GM21515 (cell line): ENCODE measurements around the gene TSSK2.

Source experiments
- ATAC-seq: cut with Tn5 transposase; IDR thresholded peaks from one replicate; pipeline ENCODE4 v1.9.1; 2021; ENCODE audit not compliant: unreplicated experiment

Gene TSSK2

GRCh38 chr22:19122752-19123492 is 8.2 kb upstream of the TSSK2 start:
- no peak for ATAC-seq

- ATAC-seq = no peak
Observed at GRCh38 chr22:19123936-19124335, 7.2 kb upstream of the TSSK2 start.

DNA sequence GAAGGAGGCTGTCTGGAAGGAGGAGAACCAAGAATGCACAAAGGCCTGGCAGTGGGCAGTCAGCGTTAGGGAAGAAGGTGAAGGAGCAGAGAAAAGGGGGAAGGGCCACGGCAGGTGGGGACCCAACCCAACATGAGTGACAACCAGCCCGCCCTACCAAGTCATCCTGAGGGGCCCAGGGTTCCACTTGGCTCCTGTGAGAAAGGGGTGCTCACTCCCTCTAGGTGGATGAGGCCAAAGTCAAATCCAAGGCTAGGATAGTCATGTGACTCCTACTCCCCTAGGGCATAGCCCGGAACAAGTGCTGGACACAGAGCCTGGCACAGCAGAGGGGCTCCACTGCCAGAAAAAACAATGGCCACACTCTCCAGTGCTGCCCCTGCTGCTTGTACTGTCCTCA is 6.7 kb upstream of the TSSK2 start:
- no peak for ATAC-seq

- no peak for ATAC-seq
Observed at GRCh38 chr22:19125011-19125410, 6.1 kb upstream of the TSSK2 start.

DNA sequence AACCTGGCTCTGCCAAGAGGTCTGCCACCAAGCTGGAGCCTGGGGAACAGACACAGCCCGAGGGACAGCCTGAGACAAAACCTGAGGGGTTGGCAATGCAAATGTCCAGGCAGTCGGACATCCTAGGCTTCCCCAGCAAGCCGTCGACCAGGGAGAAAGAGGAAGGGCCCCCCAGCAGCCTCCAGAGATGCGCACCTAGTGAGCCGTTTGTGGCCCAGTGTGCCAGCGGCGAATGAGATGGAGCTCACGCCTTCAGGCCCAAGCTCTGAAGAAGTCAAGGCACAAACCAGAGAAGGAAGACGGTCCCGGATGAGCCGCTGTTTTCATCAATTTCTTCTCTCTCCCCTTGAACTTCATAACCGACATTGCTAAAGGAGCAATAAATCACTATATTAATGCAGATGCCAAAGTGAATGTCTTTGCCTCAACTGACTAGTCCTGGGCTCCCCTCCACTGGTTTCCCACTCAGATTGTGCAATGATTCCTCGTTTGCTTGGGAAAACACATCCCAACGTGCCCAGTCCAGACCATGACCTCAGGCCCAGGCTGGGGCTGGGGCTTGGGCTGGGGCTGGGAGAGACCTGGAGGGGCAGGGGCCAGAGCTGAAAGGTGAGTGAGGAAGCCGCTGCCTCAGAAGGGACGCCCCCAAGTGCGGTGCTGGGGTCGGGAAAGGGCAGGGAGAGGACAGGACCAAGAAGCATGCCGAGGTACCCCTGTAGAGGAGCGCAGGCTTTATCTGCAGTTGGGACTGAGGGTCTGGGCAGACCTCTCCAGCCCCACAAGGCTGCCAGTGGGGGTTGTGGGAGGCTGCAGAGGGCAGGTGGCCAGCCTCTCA is 5.4 kb upstream of the TSSK2 start:
- ATAC-seq = no peak

DNA sequence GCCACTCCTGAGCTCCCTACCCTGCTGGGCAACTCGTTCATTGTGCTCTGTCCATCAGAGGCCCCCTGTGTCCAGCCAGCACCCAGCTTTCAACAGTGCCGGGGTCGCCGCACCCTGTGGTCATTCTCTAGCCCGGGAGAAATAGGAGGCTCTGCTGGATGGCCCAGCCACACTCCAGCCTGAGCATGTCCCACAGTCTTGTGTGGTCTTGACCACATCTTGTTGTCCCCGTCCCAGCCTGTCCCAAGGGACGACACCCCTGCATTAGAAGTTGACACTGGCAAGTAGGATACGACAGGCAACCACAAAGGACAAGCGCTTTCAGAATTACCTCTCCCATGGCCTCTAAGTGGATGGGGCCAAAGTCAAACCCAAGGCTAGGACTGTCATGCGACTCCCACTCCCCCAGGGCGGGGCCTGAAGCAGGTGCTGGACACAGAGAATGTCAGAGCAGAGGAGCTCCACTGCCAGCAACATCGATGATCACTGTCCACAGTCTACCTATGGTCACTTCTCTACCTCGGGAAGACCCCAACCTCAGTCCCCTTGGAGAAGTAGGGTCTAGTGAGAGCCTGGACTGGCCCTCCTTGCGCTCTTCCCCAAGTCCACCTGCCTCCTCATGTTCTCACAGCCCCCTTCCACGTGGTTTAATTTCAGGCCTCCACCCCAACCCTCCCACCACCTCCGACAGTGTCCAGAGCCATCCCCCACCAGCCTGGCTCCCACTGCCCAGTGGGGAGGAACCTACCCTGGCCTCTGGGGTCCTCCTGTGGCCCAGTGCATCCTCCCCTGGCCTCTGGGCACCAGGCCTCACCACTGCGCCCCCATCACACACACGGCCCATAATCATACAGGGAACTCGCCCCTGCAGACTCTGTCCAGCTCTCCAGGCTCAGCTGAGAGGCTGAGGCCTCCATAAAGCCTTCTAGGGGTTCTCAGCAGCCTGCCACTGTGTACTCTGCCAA is 4.5 kb upstream of the TSSK2 start:
- ATAC-seq = no peak

DNA sequence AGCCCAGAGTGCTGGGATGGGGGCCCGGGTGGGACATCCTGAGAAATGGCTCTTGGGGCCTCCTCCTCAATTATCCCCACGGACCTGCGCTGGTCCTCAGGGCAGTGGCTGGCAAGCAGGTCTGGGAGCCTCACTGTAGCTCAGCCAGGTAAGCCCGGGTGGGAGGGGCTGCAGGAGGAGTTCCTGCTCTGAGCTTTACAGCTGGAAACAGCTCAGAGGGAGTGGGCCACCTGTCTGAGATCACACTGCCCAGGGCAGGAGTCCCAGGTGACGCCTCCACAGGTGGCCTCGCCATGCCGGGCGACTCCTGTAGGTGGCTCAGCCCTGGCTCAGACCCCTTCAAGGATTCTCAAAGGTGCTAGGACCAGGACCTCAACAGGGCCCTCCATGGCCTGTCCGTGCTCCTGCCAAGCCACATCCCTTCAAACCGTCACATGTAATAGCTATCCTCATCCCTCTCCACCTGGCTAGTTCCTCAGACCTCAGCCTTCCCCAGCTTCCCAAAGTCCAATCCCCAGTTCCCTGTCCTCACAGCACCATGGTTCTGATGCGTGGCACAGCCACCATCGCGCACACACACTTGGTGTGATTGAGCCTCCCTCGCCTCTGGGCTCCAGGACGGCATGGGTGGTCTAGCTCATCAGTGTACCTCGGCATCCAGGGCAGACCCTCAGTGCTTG is 3.6 kb upstream of the TSSK2 start:
- ATAC-seq = no peak

- no peak for ATAC-seq
Observed at GRCh38 chr22:19128009-19128401, 3.1 kb upstream of the TSSK2 start.

GRCh38 chr22:19128946-19129727 is 2.0 kb upstream of the TSSK2 start:
- no peak for ATAC-seq

- ATAC-seq = no peak
Observed at GRCh38 chr22:19129871-19130270, 1.2 kb upstream of the TSSK2 start.

DNA sequence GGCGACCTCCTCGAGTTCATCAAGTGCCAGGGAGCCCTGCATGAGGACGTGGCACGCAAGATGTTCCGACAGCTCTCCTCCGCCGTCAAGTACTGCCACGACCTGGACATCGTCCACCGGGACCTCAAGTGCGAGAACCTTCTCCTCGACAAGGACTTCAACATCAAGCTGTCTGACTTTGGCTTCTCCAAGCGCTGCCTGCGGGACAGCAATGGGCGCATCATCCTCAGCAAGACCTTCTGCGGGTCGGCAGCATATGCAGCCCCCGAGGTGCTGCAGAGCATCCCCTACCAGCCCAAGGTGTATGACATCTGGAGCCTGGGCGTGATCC is 542 bp downstream of the TSSK2 start:
- no peak for ATAC-seq

- ATAC-seq = no peak
Observed at GRCh38 chr22:19132153-19132552, 1.0 kb downstream of the TSSK2 start.

- ATAC-seq = no peak
Observed at GRCh38 chr22:19132693-19133400, 1.7 kb downstream of the TSSK2 start.

- ATAC-seq = no peak
Observed at GRCh38 chr22:19133561-19133960, 2.5 kb downstream of the TSSK2 start.

DNA sequence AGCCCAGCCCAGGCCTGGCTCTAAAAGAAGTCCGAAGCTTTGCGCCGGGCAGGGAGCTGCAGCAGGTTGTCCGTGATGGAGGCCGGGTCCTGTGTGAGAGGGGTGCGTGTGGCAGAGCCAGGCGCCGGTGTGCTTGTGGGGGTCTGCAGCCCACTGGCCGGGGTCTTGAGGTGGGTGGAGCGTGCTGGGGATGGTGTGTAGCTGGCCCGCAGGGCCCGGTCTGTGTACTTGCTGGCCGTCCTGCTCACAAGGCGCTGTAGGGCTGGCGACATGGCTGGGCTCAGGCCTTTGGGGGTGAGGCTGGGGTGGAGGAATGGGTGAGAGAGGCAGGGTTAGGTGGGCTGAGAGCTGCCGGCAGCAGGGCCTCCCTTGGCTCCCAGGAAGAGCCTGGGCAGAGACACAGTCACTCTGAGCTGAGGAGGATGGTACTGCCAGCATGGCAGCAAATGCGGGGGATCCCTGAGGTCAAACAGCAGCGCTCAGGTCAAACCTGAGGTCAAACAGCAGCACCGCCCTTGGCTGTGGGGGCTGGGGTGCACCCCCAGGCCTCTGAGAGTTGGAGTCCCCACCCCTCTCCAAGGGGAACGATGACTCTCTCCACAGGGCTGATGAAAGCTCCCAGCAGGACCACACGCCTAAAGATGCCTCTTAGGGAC is 3.2 kb downstream of the TSSK2 start:
- no peak for ATAC-seq

DNA sequence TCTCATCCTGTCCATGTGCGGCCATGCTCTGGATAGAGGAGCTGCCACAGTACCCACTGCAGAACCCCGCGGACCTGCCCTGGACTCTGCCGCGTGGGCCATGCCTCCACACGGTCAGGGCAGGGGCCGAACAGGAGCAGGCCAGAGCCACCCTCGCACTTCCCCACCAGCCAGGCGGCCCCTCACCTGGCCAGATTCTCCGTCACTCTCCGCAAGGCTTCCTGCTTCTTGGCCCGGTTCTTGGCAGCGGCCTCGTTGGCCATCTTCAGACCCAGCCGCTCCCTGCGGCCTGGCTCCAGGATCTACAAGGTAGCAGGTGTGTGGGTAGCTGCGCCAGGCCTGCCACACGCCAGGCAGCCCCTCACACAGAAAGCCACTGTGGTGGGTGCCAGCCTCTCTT is 3.8 kb downstream of the TSSK2 start:
- no peak for ATAC-seq

- no peak for ATAC-seq
Observed at GRCh38 chr22:19136915-19137314, 5.8 kb downstream of the TSSK2 start.

GRCh38 chr22:19137384-19138216 is 6.5 kb downstream of the TSSK2 start:
- no peak for ATAC-seq
